ENCODE measurements around the gene SEMA3C.

The SEMA3C gene

DNA sequence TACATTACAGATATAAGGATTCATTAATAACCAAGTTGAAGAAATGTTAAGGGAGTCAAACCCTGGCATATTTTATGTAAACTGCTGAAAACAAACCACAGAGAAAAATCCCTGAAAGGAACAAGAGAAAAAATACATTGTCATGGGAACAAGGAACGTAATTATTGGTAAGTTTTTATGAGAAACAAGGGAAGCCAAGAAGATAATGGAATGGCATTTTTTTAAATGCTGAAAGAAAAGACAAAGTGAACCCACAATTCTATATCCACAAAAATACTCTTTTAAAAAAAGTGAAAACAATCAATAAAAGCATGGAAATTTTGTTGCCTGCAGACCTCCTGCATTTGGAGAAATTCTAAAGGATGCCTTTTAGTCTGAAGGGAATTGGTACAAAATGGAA is 144.0 kb downstream of the SEMA3C start:
- DNase-seq, result no peak

DNA sequence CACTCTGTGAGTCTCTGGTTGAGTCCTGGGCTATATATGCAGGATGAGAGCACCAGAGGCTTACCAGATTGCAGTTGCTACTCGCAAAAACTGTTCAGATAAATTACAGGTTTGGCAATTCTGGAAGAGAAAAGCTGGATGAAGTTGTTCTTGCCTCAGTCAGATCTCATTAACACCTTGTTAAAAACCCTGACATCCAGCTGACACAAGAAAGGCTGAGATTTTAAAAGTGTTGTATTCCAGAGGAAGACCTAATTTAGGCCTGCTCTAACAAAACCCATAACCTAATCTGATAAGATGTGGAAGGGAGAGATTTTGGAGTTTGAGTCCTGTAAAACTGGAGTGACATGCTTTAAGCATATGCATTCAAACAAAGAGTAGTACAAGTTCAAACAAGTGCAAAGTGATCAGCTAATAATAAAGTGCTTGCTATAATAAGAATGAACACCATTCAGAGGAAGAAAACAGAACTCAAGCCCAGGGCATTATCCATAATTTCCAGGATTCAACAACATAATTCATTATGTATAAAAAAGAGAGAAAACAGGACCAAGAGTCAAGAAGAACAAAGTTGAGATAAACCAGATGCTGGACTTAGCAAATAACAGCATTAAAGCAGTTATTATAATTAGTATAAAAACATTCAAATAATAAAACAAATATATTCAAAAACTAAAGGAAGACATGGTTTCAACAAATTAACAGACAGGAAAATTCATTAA is 144.9 kb downstream of the SEMA3C start:
- DNase-seq, result no peak

- DNase-seq, result no peak
Observed at GRCh38 chr7:80772347-80772993, 146.4 kb downstream of the SEMA3C start.

DNA sequence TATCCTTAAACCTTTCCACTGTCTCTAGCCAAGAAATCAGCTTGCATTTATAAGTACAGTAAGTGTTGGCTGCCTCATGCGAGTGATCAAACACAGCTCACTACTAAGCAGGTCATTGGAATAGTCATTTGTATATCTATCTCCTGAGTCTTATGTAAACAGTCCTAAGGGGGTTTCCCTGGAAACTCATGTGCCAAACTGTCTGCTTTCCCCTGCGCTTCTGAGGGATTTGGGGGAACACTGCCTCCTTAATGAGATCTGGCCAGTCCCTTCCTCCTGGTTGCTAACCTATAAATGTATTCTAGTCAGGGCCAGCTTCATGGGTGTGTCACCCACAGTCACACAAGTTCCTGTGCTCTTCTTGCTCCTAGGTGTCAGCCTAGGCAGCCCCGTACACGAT is 147.3 kb downstream of the SEMA3C start:
- no peak for DNase-seq

DNA sequence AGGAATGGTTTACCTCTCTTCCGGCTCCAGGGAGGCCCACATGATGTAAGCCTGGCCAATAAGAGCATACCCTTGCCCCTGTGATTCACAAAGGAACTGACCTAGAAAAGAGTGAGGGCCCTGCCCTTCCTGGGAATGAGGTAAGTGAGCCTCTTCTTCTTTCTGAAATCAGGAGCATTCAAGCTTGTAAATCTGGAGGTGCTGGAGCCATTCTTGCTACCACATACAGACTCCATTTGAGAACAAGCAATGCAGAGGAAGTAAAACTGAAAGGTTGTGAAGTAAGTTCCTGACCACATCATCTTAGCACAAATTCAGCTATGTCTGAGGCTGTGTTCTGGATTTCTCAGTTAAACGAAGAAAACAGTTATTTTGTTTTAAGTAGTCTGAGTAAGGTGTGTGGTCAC is 148.2 kb downstream of the SEMA3C start:
- DNase-seq, result no peak

- no peak for DNase-seq
Observed at GRCh38 chr7:80770061-80770460, 148.8 kb downstream of the SEMA3C start.

DNA sequence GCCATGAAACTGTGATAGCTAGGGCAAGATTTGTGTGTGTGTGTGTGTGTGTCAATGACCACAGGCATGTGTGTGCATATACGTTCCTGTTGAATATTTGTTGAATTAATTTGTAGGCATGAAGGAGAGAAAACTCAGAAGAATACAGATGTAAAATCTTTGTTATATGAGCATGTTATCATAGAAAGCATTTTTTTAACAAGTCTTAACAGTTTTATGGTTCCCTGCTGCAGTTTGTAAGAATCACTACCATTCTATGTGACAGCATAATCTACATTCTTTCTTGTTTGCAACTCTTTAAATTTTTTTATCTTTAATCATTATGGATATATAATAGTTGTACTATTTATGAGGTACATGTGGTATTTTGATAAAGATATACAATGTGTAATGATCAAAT is 150.1 kb downstream of the SEMA3C start:
- no peak for DNase-seq

DNA sequence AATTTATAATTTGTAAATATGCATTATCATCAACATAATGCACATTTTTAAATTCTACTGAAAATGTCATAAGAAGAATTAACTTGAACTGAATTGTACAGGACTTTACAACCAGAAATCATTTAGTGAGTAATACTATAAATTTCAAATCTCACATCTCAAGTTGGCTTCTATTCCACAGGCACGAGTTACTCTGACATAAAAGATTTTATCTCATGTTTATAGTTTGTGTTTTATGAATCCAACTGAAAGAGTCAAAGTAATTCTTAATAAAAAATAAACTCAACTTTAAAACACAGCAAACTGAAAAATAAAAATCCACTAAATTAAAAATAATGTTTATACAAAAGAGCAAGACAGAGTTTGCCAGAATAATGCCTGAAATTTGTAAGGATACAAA is 151.2 kb downstream of the SEMA3C start:
- DNase-seq, result no peak

GRCh38 chr7:80766724-80767123 is 152.1 kb downstream of the SEMA3C start:
- DNase-seq, result no peak

GRCh38 chr7:80764132-80764531 is 154.7 kb downstream of the SEMA3C start:
- no peak for DNase-seq

DNA sequence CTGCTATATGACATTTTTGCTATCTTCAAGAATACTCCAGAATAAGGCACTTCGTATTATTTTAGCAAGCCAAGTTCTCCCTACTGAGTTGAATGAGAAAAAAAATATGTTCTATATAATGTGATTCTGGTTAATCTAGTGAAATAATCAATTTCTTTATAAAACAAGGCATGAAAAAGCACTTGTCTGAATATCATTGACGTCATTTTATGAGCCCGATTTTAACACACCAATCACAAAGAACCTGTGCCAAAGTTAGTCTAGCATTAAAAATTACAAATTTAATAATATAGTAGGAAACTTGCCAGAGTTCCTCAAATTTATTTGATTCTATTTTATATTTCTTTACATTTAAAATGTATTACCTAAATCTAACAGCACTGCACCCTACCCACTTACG is 155.1 kb downstream of the SEMA3C start:
- DNase-seq, result no peak

GRCh38 chr7:80763289-80763688 is 155.6 kb downstream of the SEMA3C start:
- no peak for DNase-seq

- DNase-seq, result no peak
Observed at GRCh38 chr7:80760292-80760691, 158.6 kb downstream of the SEMA3C start.

DNA sequence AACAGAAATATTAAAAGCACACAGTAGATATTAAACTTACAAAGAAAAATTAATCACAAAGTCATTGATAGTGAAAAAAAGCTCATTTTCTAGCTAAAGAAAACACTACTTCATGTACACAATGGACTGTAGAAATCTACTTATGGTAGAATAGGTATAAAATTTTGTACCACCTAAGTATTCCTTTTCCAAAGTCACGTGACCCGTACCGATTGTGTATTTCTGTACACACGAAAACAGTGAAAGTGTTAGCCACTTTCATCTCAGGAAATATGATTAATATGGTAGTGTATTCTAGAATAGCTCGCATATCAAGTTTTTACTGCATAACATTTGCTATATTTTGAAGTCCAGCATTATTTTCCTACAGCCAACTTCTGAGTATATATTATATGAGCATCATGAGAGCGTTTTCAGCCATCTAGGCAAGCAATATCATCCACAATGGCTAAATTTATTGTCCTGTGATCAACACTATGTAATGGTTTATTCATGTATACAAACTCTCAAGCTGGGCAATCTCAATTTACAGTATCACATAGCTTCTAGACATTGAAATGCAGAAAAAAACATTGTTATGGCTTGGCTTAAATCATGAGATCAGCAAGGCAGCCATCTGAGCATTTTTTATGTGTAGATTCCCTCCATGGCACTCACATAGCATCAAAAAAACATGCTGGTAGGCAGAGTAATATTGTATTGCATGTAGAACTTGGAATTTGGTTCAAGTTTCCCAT is 165.7 kb downstream of the SEMA3C start:
- DNase-seq, result no peak

GRCh38 chr7:80749270-80749669 is 169.6 kb downstream of the SEMA3C start:
- DNase-seq, result no peak

- no peak for DNase-seq
Observed at GRCh38 chr7:80748363-80749042, 170.3 kb downstream of the SEMA3C start.

GRCh38 chr7:80740778-80741545 is 177.9 kb downstream of the SEMA3C start:
- no peak for DNase-seq

- no peak for DNase-seq
Observed at GRCh38 chr7:80736371-80737125, 182.3 kb downstream of the SEMA3C start.

GRCh38 chr7:80735330-80735729 is 183.5 kb downstream of the SEMA3C start:
- DNase-seq, result no peak

DNA sequence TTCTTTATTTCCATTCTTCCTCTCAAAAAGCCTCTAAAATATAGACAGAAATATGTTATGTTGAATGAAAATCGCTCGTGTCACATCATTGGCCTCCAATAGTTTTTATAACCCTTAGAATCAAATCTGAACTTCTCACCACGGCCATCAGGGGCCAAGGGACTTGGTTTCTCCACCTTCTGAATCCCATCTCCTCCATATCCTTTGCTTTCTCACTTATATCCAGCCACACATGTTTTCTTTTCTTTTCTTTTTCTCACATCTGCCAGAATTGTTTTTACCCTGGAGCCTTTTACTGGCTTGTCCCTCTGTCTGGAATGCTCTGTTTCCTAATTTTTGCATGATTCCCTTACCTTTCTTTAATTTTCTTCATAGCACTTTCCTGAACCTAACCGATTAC is 184.8 kb downstream of the SEMA3C start:
- DNase-seq, result no peak

- no peak for DNase-seq
Observed at GRCh38 chr7:80733333-80733915, 185.4 kb downstream of the SEMA3C start.
